Stimulated activated CD4-positive, alpha-beta T cell treated with anti-CD3 and anti-CD28 coated beads, Interleukin-4, amount 100 ng/mL, for 48 hours (primary cell): Measurements from ENCODE around the gene ICA1.
A peak's percentile ranks its signal among the peaks of the same experiment; 100 is the strongest.
"Not testable (repeated sequence)": the region's sequence is repeated elsewhere in the genome, so short reads cannot be mapped to it uniquely, and the experiment has no call there.

Experiments
- DNase-seq, 2 donors: peaks; one replicate each; pipeline ENCODE4 v3.0.0-alpha.2; 2020; ENCODE audit warnings: low read depth in 2 of 2

ICA1 gene

GRCh38 chr7:8261711-8262695 lies at the start of gene ICA1:
TSS of gene ICA1 (minus strand) at chr7:8262167. CDS start at chr7:8235926, 26,241 bp downstream.
- DNase-seq = peak; percentile 14 to 19

GRCh38 chr7:8310876-8311275 lies 48.9 kb upstream of the ICA1 start:
- DNase-seq = no peak

- no peak for DNase-seq
Observed at GRCh38 chr7:8305625-8306388, 43.8 kb upstream of the ICA1 start.

- no peak for DNase-seq
Observed at GRCh38 chr7:8305104-8305503, 43.1 kb upstream of the ICA1 start.

- DNase-seq = no peak
Observed at GRCh38 chr7:8303904-8304528, 42.0 kb upstream of the ICA1 start.

- not testable (repeated sequence) for DNase-seq
Observed at GRCh38 chr7:8297023-8297422, 35.1 kb upstream of the ICA1 start.

- DNase-seq = no peak
Observed at GRCh38 chr7:8296362-8296659, 34.3 kb upstream of the ICA1 start.

- DNase-seq = peak in 1 of 2 donors; percentile 2
Observed at GRCh38 chr7:8295638-8296361, 33.8 kb upstream of the ICA1 start.

GRCh38 chr7:8291397-8292141 lies 29.6 kb upstream of the ICA1 start:
- DNase-seq = no peak

GRCh38 chr7:8290645-8291308 lies 28.8 kb upstream of the ICA1 start:
- no peak for DNase-seq

- no peak for DNase-seq
Observed at GRCh38 chr7:8286118-8286517, 24.2 kb upstream of the ICA1 start.

GRCh38 chr7:8285155-8285554 lies 23.2 kb upstream of the ICA1 start:
- DNase-seq = no peak

GRCh38 chr7:8284606-8285005 lies 22.6 kb upstream of the ICA1 start:
- no peak for DNase-seq

- DNase-seq = no peak
Observed at GRCh38 chr7:8283968-8284367, 22.0 kb upstream of the ICA1 start.

GRCh38 chr7:8282871-8283270 lies 20.9 kb upstream of the ICA1 start:
- DNase-seq = no peak

GRCh38 chr7:8282162-8282561 lies 20.2 kb upstream of the ICA1 start:
- DNase-seq = no peak

- no peak for DNase-seq
Observed at GRCh38 chr7:8278183-8278582, 16.2 kb upstream of the ICA1 start.

- no peak for DNase-seq
Observed at GRCh38 chr7:8277394-8277982, 15.5 kb upstream of the ICA1 start.

- DNase-seq = no peak
Observed at GRCh38 chr7:8274589-8274988, 12.6 kb upstream of the ICA1 start.

GRCh38 chr7:8271960-8272359 lies 10.0 kb upstream of the ICA1 start:
- DNase-seq = no peak
